KMS-11 (cell line): ENCODE results near the gene AKT2.

ENCODE experiments used
- H2AFZ ChIP-seq: fragments of 200-600 bp; sonication (generic); 2 replicates; pipeline ENCODE4 v1.6.1; 2016; ENCODE audit warnings: antibody characterized with exemption, mixed run types, low read depth
- H3K27ac ChIP-seq: fragments of 200-600 bp; sonication (generic); 2 replicates; pipeline ENCODE4 v1.6.1; 2016; ENCODE audit warnings: mild to moderate bottlenecking, mixed run types
- H3K27me3 ChIP-seq: fragments of 200-600 bp; sonication (generic); 2 replicates; pipeline ENCODE4 v1.6.1; 2017; ENCODE audit warnings: mild to moderate bottlenecking, low read depth, mixed run types, moderate library complexity; ENCODE audit not compliant: insufficient read depth
- H3K36me3 ChIP-seq: fragments of 200-600 bp; sonication (generic); 2 replicates; pipeline ENCODE4 v1.6.1; 2017; ENCODE audit warnings: mild to moderate bottlenecking, mixed run types; ENCODE audit not compliant: insufficient read depth
- H3K4me1 ChIP-seq: fragments of 200-600 bp; sonication (generic); 2 replicates; pipeline ENCODE4 v1.6.1; 2016; ENCODE audit warnings: mild to moderate bottlenecking, low read depth, mixed run types; ENCODE audit not compliant: poor library complexity, severe bottlenecking
- H3K4me2 ChIP-seq: fragments of 200-600 bp; sonication (generic); 2 replicates; pipeline ENCODE4 v1.7.0; 2016; ENCODE audit warnings: mild to moderate bottlenecking, mixed run types
- H3K4me3 ChIP-seq: fragments of 200-600 bp; sonication (generic); IDR thresholded peaks from 2 replicates; pipeline ENCODE4 v1.6.1; 2017; ENCODE audit warnings: low read depth, low read length, mixed read lengths; ENCODE audit not compliant: insufficient read depth
- H3K79me2 ChIP-seq: fragments of 200-600 bp; sonication (generic); 2 replicates; pipeline ENCODE4 v1.6.1; 2016; ENCODE audit warnings: low read depth, mixed run types; ENCODE audit not compliant: insufficient read depth
- H3K9ac ChIP-seq: fragments of 200-600 bp; sonication (generic); 2 replicates; pipeline ENCODE4 v1.6.1; 2016; ENCODE audit warnings: mild to moderate bottlenecking, mixed run types
- H4K20me1 ChIP-seq: fragments of 200-600 bp; sonication (generic); 2 replicates; pipeline ENCODE4 v1.6.1; 2016; ENCODE audit warnings: mild to moderate bottlenecking, mixed run types; ENCODE audit not compliant: insufficient read depth
- TF ChIP-seq, protein P1 (sequence below): fragments of 200-600 bp; sonication (generic); conservative IDR thresholded peaks from 2 replicates; pipeline ENCODE4 v1.6.1; 2017; ENCODE audit warnings: low read depth, mild to moderate bottlenecking, antibody characterized with exemption, low read length, moderate library complexity, mixed read lengths

AKT2 gene

GRCh38 chr19:40263440-40264313 is 21.5 kb downstream of the AKT2 start:
- H3K4me2 ChIP-seq: no peak overlapping the region
- no peaks in the 10 kb centered on the region for H3K27me3 ChIP-seq
- H2AFZ ChIP-seq: no peak overlapping the region
- H3K4me3 ChIP-seq: no peak overlapping the region
- H3K79me2 ChIP-seq: peaks cover 30% of the 10 kb centered on the region; the same call in 1 of the 2 replicates
- no peaks in the 10 kb centered on the region for H3K4me1 ChIP-seq
- H4K20me1 ChIP-seq: no peaks in the 10 kb centered on the region
- no peak overlapping the region for H3K9ac ChIP-seq
- H3K27ac ChIP-seq: no peak overlapping the region
- TF ChIP-seq, protein P1, sequence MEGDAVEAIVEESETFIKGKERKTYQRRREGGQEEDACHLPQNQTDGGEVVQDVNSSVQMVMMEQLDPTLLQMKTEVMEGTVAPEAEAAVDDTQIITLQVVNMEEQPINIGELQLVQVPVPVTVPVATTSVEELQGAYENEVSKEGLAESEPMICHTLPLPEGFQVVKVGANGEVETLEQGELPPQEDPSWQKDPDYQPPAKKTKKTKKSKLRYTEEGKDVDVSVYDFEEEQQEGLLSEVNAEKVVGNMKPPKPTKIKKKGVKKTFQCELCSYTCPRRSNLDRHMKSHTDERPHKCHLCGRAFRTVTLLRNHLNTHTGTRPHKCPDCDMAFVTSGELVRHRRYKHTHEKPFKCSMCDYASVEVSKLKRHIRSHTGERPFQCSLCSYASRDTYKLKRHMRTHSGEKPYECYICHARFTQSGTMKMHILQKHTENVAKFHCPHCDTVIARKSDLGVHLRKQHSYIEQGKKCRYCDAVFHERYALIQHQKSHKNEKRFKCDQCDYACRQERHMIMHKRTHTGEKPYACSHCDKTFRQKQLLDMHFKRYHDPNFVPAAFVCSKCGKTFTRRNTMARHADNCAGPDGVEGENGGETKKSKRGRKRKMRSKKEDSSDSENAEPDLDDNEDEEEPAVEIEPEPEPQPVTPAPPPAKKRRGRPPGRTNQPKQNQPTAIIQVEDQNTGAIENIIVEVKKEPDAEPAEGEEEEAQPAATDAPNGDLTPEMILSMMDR: no peak
- H3K36me3 ChIP-seq: no peaks in the 10 kb centered on the region; the same call in 1 of the 2 replicates

DNA sequence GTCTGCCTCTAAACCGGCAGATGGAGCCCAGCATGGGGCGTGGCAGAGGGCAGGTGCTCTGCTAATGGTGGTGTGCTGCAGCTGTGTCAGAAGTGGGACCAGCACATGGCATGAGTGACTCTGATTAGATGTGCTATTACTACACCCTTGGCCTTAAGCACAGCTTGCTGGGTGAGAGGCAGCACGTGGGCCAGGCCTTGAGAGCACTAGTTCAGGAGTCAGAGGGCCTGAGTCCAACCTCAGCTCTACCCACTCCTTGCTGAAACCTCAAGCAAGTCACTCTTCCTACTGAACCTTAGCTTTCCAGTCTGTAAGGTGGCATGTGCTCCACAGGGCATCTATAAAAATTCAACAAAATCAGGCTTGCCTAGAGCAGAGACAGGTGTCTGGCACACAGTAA is 22.7 kb downstream of the AKT2 start:
- Histone ChIP-seq H4K20me1 (no peaks in the 10 kb centered on the region), H3K27me3 (no peaks in the 10 kb centered on the region), H3K79me2 (peaks cover 30% of the 10 kb centered on the region; the same call in 1 of the 2 replicates), H3K9ac (no peak overlapping the region), H3K4me1 (no peaks in the 10 kb centered on the region), H3K27ac (no peak overlapping the region), H2AFZ (no peak overlapping the region), H3K4me3 (no peak overlapping the region), H3K36me3 (no peaks in the 10 kb centered on the region; the same call in 1 of the 2 replicates), H3K4me2 (no peak overlapping the region)
- TF ChIP-seq, protein P1: no peak

GRCh38 chr19:40261631-40262030 is 23.5 kb downstream of the AKT2 start:
- Histone ChIP-seq H3K27me3 (no peaks in the 10 kb centered on the region), H2AFZ (no peak overlapping the region), H3K27ac (no peak overlapping the region), H3K36me3 (no peaks in the 10 kb centered on the region; the same call in 1 of the 2 replicates), H3K4me2 (no peak overlapping the region), H3K4me3 (no peak overlapping the region), H4K20me1 (no peaks in the 10 kb centered on the region), H3K79me2 (peaks cover 27% of the 10 kb centered on the region; the same call in 1 of the 2 replicates), H3K9ac (no peak overlapping the region), H3K4me1 (no peaks in the 10 kb centered on the region)
- TF ChIP-seq, protein P1: no peak

DNA sequence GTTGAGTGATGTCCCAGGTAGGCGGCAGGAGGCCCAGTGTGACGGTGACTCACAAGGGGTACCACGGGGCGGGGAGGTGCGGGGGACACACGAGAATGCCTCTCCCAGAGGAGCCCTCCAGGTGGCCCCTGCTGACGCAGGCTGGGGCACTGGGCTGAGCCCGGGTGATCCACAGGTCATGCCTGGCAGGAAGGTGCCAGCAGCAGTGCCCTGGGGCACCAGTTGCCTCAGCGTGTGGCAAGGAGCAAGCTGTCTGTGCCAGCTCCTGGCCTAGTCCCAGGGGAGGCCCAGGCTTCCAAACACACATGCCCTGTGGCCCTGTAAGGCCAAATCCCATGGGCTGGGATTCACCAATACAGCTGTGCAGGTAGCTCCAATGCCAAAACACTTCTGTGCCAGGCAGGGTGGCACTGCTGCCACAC is 28.0 kb downstream of the AKT2 start:
- Histone ChIP-seq H3K9ac (no peak overlapping the region), H3K27me3 (no peaks in the 10 kb centered on the region), H4K20me1 (no peaks in the 10 kb centered on the region), H3K4me3 (no peak overlapping the region), H3K4me2 (no peak overlapping the region), H3K36me3 (no peaks in the 10 kb centered on the region), H3K27ac (no peak overlapping the region), H3K4me1 (no peaks in the 10 kb centered on the region), H3K79me2 (peaks cover 25% of the 10 kb centered on the region; the same call in 1 of the 2 replicates), H2AFZ (no peak overlapping the region)
- TF ChIP-seq, protein P1: no peak
